HG03095 (cell line): ENCODE results near the gene BTN3A1.
"Not testable (repeated sequence)": the region's sequence is repeated elsewhere in the genome, so short reads cannot be mapped to it uniquely, and the experiment has no call there.

Experiments
- ATAC-seq: cut with Tn5 transposase; IDR thresholded peaks from one replicate; pipeline ENCODE4 v1.9.1; 2021; ENCODE audit warnings: moderate library complexity; ENCODE audit not compliant: unreplicated experiment

Gene BTN3A1

GRCh38 chr6:26401987-26402658 is at the start of gene BTN3A1:
TSS of gene BTN3A1 (plus strand) at chr6:26402275. CDS start at chr6:26405564, 3,289 bp downstream.
- ATAC-seq, result peak; percentile 88

- no peak for ATAC-seq
These were observed 49.8 kb upstream of the BTN3A1 start for GRCh38 chr6:26352315-26352714.

DNA sequence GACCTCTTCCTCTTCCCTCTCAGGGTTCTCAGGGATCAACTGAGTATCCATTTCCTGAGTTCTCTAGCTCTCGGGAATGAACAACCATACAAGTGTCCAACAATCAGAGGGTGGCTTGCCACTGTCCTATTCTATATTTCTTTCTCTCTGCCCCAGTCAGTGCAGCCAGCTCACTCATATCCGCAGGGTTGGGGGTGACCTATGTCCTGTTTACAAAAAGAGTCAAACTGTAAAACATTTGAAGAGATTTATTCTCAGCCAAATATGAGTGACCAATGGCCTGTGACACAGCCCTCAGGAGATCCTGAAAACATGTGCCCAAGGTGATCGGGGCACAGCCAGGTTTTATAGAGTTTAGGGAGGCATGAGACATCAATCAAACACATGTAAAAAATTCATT is 47.9 kb upstream of the BTN3A1 start:
- ATAC-seq, result no peak

DNA sequence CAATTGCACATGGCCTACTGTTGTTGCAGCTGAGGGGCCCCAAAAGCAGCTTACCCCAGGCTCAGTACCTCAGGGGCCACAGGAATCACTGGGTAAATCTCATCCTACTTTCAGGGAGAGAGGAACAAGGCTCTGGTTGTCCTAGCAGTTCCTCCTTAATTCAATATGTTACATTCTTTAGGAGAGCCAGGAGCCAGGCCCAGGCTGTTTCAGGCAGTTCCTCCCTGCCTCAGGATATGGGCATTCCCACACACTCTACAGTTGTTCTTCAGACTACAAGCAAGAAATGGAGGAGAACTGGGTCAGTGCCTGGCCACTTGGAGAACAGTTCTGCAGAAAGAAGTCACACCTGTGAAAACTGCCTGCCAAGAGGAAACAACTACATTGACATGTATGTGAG is 46.7 kb upstream of the BTN3A1 start:
- ATAC-seq, result no peak

- ATAC-seq, result not testable (repeated sequence)
These were observed 44.5 kb upstream of the BTN3A1 start for GRCh38 chr6:26357543-26357942.

DNA sequence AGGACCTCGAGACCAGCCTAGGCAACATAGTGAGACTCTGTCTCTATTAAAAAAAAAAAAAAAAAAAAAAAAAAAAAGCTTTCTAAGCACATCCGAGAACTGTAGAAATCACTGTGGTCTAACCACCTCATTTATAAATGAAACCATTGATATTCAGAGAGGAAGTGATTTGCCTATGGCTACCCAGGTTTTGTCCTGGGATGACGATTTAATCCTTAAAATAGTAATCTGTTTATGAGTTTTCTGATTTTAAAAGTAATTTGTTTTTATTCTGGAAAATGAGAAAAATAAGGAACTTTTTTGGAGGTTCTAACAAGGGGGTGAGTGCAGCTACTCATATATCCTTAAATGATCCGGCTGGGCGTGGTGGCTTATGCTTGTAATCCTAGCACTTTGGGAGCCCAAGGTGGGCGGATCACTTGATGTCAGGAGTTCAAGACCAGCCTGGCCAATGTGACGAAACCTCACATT is 43.5 kb upstream of the BTN3A1 start:
- ATAC-seq, result peak; percentile 45

DNA sequence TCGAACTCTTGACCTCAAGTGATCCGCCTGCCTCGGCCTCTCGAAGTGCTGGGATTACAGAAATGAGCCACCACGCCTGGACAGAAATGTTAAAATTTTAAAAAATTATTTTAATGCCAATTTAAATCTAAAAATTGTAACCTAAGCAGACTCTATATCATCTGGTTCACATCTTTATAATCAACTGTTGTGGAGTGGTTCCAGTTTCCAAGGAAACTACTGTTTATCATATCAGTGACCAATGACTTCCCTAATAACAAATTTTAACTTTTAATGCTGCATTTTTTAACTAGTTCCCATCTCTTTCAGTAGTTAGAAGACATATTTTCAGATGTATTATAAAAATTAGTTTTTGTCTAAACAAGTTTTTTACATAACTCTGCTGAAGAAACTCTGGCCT is 42.3 kb upstream of the BTN3A1 start:
- no peak for ATAC-seq

GRCh38 chr6:26360451-26361416 is 41.3 kb upstream of the BTN3A1 start:
- ATAC-seq, result no peak

- no peak for ATAC-seq
These were observed 40.5 kb upstream of the BTN3A1 start for GRCh38 chr6:26361544-26361943.

DNA sequence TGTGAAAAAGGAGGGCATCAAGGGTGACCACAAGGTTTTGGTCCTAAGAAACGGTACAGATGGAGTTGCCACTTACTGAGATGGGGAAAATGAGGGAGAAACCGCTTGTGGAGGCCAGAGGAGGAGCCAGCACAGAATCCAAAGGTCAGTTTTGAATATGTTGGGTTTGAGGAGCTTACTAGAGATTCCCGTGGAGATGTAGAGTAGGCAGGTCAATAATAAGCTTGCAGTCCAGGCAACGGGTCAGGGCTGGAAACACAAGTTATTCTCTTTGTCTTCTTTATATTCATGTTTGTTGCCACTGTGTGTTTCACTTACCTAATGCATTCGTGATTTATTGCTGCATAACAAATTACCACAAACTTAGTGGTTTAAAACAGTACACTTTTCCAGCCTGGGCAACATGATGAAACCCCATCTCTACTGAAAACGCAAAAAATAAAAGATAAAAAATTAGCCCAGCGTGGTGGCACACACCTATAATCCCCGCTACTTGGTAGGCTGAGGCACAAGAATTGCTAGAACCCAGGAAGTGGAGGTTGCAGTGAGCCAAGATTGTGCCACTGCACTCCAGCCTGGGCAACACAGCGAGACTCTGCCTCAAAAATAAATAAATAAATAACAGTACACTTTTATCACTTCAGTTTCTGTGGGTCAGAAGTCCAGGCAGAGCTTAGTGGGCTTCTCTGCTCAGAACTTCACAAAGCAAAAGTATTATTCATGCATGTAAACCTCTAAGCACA is 39.8 kb upstream of the BTN3A1 start:
- ATAC-seq, result no peak

GRCh38 chr6:26362836-26363220 is 39.2 kb upstream of the BTN3A1 start:
- no peak for ATAC-seq

- no peak for ATAC-seq
These were observed 38.0 kb upstream of the BTN3A1 start for GRCh38 chr6:26363882-26364701.

- no peak for ATAC-seq
These were observed 36.5 kb upstream of the BTN3A1 start for GRCh38 chr6:26365633-26365995.

DNA sequence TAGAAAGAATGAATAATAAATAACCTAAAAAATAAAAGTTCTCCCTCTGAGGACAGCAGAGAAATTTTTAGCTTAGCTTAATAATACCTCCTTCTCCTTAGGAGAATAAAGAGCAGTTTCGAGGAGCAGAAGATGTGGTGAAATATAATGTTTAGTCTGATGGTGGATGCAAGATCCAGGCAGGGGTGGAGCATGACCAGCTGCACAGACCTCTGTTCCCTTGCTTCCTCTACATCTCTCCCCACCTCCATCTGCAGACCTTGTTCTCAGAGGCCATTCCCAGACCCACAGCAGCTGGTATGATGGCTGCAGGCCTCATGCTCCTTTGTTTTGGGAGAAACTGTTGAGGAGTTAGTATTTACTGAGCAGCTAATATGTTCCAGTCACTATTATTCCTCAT is 35.6 kb upstream of the BTN3A1 start:
- ATAC-seq, result no peak

- no peak for ATAC-seq
These were observed 35.0 kb upstream of the BTN3A1 start for GRCh38 chr6:26367114-26367513.

DNA sequence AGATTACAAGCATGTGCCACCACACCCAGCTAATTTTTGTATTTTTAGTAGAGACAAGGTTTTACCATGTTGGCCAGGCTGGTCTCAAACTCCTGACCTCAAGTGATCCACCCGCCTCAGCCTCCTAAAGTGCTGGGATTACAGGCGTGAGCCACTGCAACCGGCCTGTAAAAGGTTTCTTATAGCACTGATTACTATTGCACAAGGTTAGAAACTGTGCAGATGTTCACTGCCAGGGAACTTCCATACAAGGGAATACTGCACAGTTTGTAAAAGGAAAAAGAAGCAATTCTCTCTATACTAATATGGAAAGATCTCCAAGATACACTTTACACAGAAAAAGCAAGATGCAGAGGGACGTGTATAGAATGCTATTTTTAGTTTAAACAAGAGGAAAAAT is 30.3 kb upstream of the BTN3A1 start:
- not testable (repeated sequence) for ATAC-seq

GRCh38 chr6:26372308-26373144 is 29.5 kb upstream of the BTN3A1 start:
- ATAC-seq, result no peak

DNA sequence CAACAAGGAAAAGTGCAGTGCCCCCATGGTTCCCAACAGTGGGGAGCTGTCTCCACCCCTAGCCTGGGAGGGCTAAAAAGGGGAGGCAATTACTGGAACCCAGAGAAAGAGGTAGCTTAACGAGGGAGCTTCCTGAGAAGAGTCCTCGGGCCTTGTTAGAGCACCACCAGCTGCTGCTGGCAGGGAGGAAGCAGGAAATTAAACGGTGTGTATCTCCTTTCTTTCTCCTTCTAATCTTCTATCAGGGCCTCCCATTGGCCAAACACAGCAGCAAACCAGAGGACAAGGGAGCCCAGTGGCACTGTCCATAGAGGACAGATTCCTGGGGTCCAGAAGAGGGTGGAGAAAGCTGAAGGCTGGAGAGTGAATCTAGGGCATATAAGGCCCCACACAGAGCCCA is 26.8 kb upstream of the BTN3A1 start:
- no peak for ATAC-seq

GRCh38 chr6:26377719-26378118 is 24.4 kb upstream of the BTN3A1 start:
- ATAC-seq, result no peak

DNA sequence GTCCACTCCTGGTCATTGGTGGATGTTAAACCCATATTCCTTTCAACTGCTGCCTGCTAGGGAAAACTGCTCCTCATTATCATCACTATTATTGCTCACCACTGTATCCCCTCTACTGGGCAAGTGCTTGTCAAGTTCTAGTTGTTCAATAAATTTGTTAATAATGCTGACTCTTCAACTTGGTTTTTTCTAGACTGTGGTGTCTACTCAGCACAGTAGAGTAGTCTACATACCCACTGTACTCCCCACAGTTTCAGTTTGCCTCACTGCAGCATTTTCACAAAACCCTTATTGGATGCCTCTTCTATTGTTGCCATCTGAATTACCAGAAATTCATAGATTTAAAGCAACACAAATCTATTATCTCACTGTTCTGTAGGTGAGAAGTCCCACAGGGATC is 23.9 kb upstream of the BTN3A1 start:
- not testable (repeated sequence) for ATAC-seq
